Testis (tissue), 3 donors: Measurements from ENCODE around the gene PTPRU. TPM values are rescaled to one million over a fixed set of nuclear protein-coding genes. Genes with fewer than 3 reads are reported as not detected.

Experiments
- DNase-seq: peaks from one replicate; pipeline ENCODE4 v3.0.0-alpha.2; 2019
- H3K27ac ChIP-seq, 2 donors: fragments of 200-600 bp; sonication (generic); one replicate each; pipeline ENCODE4 v1.5.1; 2019
- H3K27me3 ChIP-seq: fragments of 200-600 bp; sonication (generic); one replicate; pipeline ENCODE4 v1.5.1; 2019
- H3K36me3 ChIP-seq: fragments of 200-600 bp; sonication (generic); one replicate; pipeline ENCODE4 v1.5.1; 2017; ENCODE audit warnings: low read depth; ENCODE audit errors: missing control alignments
- H3K4me1 ChIP-seq: fragments of 200-600 bp; sonication (generic); one replicate; pipeline ENCODE4 v1.5.1; 2019
- H3K4me3 ChIP-seq, 2 donors: fragments of 200-600 bp; sonication (generic); one replicate each; pipeline ENCODE4 v1.5.1; 2017 to 2019
- H3K9me3 ChIP-seq: fragments of 200-600 bp; sonication (generic); one replicate; pipeline ENCODE4 v1.5.1; 2017
- CTCF ChIP-seq, 3 experiments: fragments of 450-650 bp in 2 of 3; fragments of 200-600 bp in 1 of 3; sonication (generic) in 1 of 3; IDR thresholded peaks; one replicate each; pipeline ENCODE4 v1.5.1; 2016 to 2019; ENCODE audit warnings: antibody characterized with exemption in 3 of 3, mild to moderate bottlenecking in 2 of 3, moderate library complexity in 1 of 3
- POLR2A ChIP-seq: fragments of 450-650 bp; IDR thresholded peaks from one replicate; pipeline ENCODE4 v1.6.1; 2017; ENCODE audit warnings: antibody characterized with exemption, mild to moderate bottlenecking, moderate library complexity
- WGBS, 2 donors: methylation state at CpG; one replicate each; pipeline ENCODE4 v1.1.5; 2018; 5-methylcytosine and 5-hydroxymethylcytosine counted together
- intact Hi-C: fragments of 100-400 bp; cut with DNase I; formaldehyde crosslinking; loops from one replicate; pipeline ENCODE4 v1.15.1; 2023; ENCODE audit warnings: low total_unique reads
- polyA plus RNA-seq: library from polyadenylated mRNA; stranded (reverse); fragments of 350-450 nt; fragmentation: Illumina TruSeq; extraction: RNeasy Lipid Tissue Mini Kit (QIAGEN cat#74804); gene quantifications from one replicate; pipeline ENCODE4 v1.2.3, GENCODE V29; 2014; ENCODE audit warnings: low read depth, low replicate concordance; ENCODE audit not compliant: insufficient read depth
- total RNA-seq, 2 donors: library from RNA; depleted of rRNA; stranded (reverse); fragments of >200 nt; gene quantifications; one replicate each; pipeline ENCODE4 v1.2.3, GENCODE V29; 2016

Gene PTPRU
- total and polyA plus RNA-seq, 3 donors from 2014 or later: 13.3 to 39.1 (median 21.7) TPM

GRCh38 chr1:29282924-29283803 is 46.8 kb downstream of the PTPRU start:
- 33 to 36% methylated on average over 15 to 16 of the region's 16 CpGs for WGBS, 2 donors
- DNase-seq: peak; percentile 50
- H3K4me3 ChIP-seq: peak overlapping the region in 1 of 2 donors; percentile 1
- peaks cover 11% of the 10 kb centered on the region for H3K4me1 ChIP-seq
- no peaks in the 10 kb centered on the region for H3K27me3 ChIP-seq
- no peaks in the 10 kb centered on the region for H3K9me3 ChIP-seq
- no peak overlapping the region for H3K27ac ChIP-seq
- no peak for TF ChIP-seq POLR2A
- no peak for TF ChIP-seq CTCF (IDR thresholded peaks at IDR 0.05)
- no peaks in the 10 kb centered on the region for H3K36me3 ChIP-seq
- intact Hi-C loops: no loop called here

GRCh38 chr1:29283804-29284195 is 47.5 kb downstream of the PTPRU start:
- 70 to 82% methylated on average over 2 to 10 of the region's 10 CpGs for WGBS, 2 donors
- Histone ChIP-seq H3K4me1 (peaks cover 11% of the 10 kb centered on the region), H3K4me3 (peak overlapping the region in 1 of 2 donors; percentile 1), H3K9me3 (no peaks in the 10 kb centered on the region), H3K27me3 (no peaks in the 10 kb centered on the region), H3K36me3 (no peaks in the 10 kb centered on the region), H3K27ac (no peak overlapping the region)
- DNase-seq: no peak
- intact Hi-C loops: no loop called here
- TF ChIP-seq CTCF (IDR thresholded peaks at IDR 0.05) (no peak), POLR2A (no peak)

GRCh38 chr1:29284286-29284960 is 48.1 kb downstream of the PTPRU start:
- H3K4me1 ChIP-seq: peaks cover 11% of the 10 kb centered on the region
- intact Hi-C loops: no loop called here
- WGBS, 2 donors: 91 to 95% methylated on average over 8 of the region's 8 CpGs
- H3K9me3 ChIP-seq: no peaks in the 10 kb centered on the region
- TF ChIP-seq CTCF (IDR thresholded peaks at IDR 0.05) (no peak), POLR2A (no peak)
- no peak for DNase-seq
- H3K36me3 ChIP-seq: no peaks in the 10 kb centered on the region
- H3K4me3 ChIP-seq: no peak overlapping the region
- H3K27me3 ChIP-seq: no peaks in the 10 kb centered on the region
- H3K27ac ChIP-seq: no peak overlapping the region

- TF ChIP-seq CTCF (IDR thresholded peaks at IDR 0.05) (no peak), POLR2A (no peak)
- intact Hi-C loops: no loop called here
- no peaks in the 10 kb centered on the region for H3K36me3 ChIP-seq
- H3K4me1 ChIP-seq: peaks cover 11% of the 10 kb centered on the region
- no peaks in the 10 kb centered on the region for H3K9me3 ChIP-seq
- H3K27me3 ChIP-seq: no peaks in the 10 kb centered on the region
- DNase-seq: no peak
- H3K27ac ChIP-seq: no peak overlapping the region
- WGBS, 2 donors: 65 to 66% methylated on average over 5 of the region's 5 CpGs
- H3K4me3 ChIP-seq: no peak overlapping the region
Observed at GRCh38 chr1:29284961-29285560, 48.7 kb downstream of the PTPRU start.
